GM12878 (cell line): ENCODE data around the gene LPAR3. TPM values are rescaled to one million over a fixed set of nuclear protein-coding genes. Genes with fewer than 3 reads are reported as not detected.
A peak's percentile ranks its signal among the peaks of the same experiment; 100 is the strongest.

Experiments
- ATAC-seq: fragments of 200-7000 bp; cut with Tn5 transposase; 3 replicates; pipeline ENCODE4 v1.9.1; 2020; ENCODE audit warnings: mild to moderate bottlenecking, moderate library complexity
- BruUV-seq: library from RNA; stranded (reverse); fragments of 400-500 nt; replicated peaks from 2 replicates; lab custom pipeline; 2021; lab: Mats Ljungman, UMichigan
- CTCF ChIA-PET: fragments of 300-600 bp; sonication (Branson Sonifier 250); formaldehyde crosslinking; extraction: SDS; loops from one replicate; lab custom pipeline; 2021; ENCODE audit warnings: inconsistent platforms; lab: Yijun Ruan, JAX
- POLR2A ChIA-PET: fragments of 350-600 bp; formaldehyde crosslinking; extraction: SDS; loops from one replicate; lab custom pipeline; 2021; ENCODE audit warnings: inconsistent platforms; lab: Charles Lee
- RAD21 ChIA-PET: fragments of 300-600 bp; sonication (Branson Sonifier 250); formaldehyde crosslinking; loops from one replicate; lab custom pipeline; 2023; ENCODE audit warnings: antibody characterized with exemption; ENCODE audit not compliant: unreplicated experiment; lab: Charles Lee
- SMC1A ChIA-PET: fragments of 300-600 bp; sonication (Branson Sonifier 250); formaldehyde crosslinking; loops from one replicate; lab custom pipeline; 2023; ENCODE audit not compliant: unreplicated experiment, uncharacterized antibody; lab: Charles Lee
- DNase-seq: peaks from one replicate; pipeline ENCODE4 v3.0.0-alpha.2; 2011; ENCODE audit warnings: low read depth, low spot score
- FAIRE-seq: peaks from 3 replicates; lab custom pipeline; 2011; peaks lifted over from hg19 to GRCh38; lab: Jason Lieb, UNC
- H2AFZ ChIP-seq: 2 replicates; pipeline ENCODE4 v1.6.0; 2011; ENCODE audit warnings: low read depth, low read length, control low read depth; ENCODE audit not compliant: control insufficient read depth
- H3K27ac ChIP-seq: 2 replicates; pipeline ENCODE4 v1.5.1; 2011; ENCODE audit warnings: control low read depth; ENCODE audit not compliant: control insufficient read depth, insufficient read depth
- H3K27me3 ChIP-seq, 2 experiments: replicated peaks in 1 of 2; 2 replicates each; pipeline versions ENCODE4 v1.6.0 to v1.6.1; 2011; ENCODE audit warnings: low read length in 1 of 2; ENCODE audit not compliant: control insufficient read depth in 2 of 2, insufficient read depth in 2 of 2
- H3K36me3 ChIP-seq, 2 experiments: 2 replicates each; pipeline ENCODE4 v1.5.1; 2011; ENCODE audit warnings: low read length in 1 of 2; ENCODE audit not compliant: control insufficient read depth in 2 of 2, insufficient read depth in 2 of 2
- H3K4me1 ChIP-seq: 2 replicates; pipeline ENCODE4 v1.6.1; 2011; ENCODE audit warnings: mild to moderate bottlenecking, low read length, moderate library complexity, mixed read lengths; ENCODE audit not compliant: control insufficient read depth, insufficient read depth
- H3K4me2 ChIP-seq: 2 replicates; pipeline ENCODE4 v1.6.0; 2011; ENCODE audit warnings: control low read depth; ENCODE audit not compliant: control insufficient read depth, insufficient read depth
- H3K4me3 ChIP-seq: fragments of 200-600 bp; sonication (generic); 2 replicates; pipeline ENCODE4 v1.5.1; 2016
- H3K79me2 ChIP-seq: 2 replicates; pipeline ENCODE4 v1.6.0; 2011; ENCODE audit warnings: low read length; ENCODE audit not compliant: control insufficient read depth, insufficient read depth
- H3K9ac ChIP-seq: 2 replicates; pipeline ENCODE4 v1.8.0; 2011; ENCODE audit warnings: low read length, control low read depth, mixed read lengths; ENCODE audit not compliant: control insufficient read depth, insufficient read depth
- H3K9me3 ChIP-seq: replicated peaks from 3 replicates; pipeline ENCODE4 v1.5.1; 2011; ENCODE audit warnings: mild to moderate bottlenecking, low read length; ENCODE audit not compliant: control insufficient read depth, insufficient read depth
- H4K20me1 ChIP-seq: 2 replicates; pipeline ENCODE4 v1.6.0; 2011; ENCODE audit not compliant: control insufficient read depth, insufficient read depth
- CBX3 ChIP-seq: fragments of 200-600 bp; sonication (generic); IDR thresholded peaks from 2 replicates; pipeline ENCODE4 v1.6.1; 2016; ENCODE audit warnings: low read depth, borderline replicate concordance
- CHD2 ChIP-seq: IDR thresholded peaks from 2 replicates; pipeline ENCODE4 v1.6.1; 2011; ENCODE audit warnings: low read depth, low read length, improper control_type of control experiment, borderline replicate concordance
- CUX1 ChIP-seq: IDR thresholded peaks from 2 replicates; pipeline ENCODE4 v1.6.1; 2012; ENCODE audit warnings: improper control_type of control experiment, low read depth, low read length; ENCODE audit not compliant: insufficient replicate concordance
- DPF2 ChIP-seq: fragments of 450-650 bp; IDR thresholded peaks from 2 replicates; pipeline ENCODE4 v1.6.1; 2017; ENCODE audit warnings: mild to moderate bottlenecking
- EZH2 ChIP-seq: IDR thresholded peaks from 2 replicates; pipeline ENCODE4 v1.6.1; 2012; ENCODE audit warnings: low read depth, mild to moderate bottlenecking, control low read depth, inconsistent platforms, low read length, borderline replicate concordance; ENCODE audit not compliant: control insufficient read depth
- LARP7 ChIP-seq: fragments of 450-650 bp; IDR thresholded peaks from 2 replicates; pipeline ENCODE4 v1.6.1; 2017; ENCODE audit warnings: mild to moderate bottlenecking
- MEF2B ChIP-seq: fragments of 450-650 bp; IDR thresholded peaks from 2 replicates; pipeline ENCODE4 v1.6.1; 2018; ENCODE audit warnings: mild to moderate bottlenecking, moderate library complexity; ENCODE audit not compliant: partially characterized antibody, poor library complexity, severe bottlenecking
- MLLT1 ChIP-seq: fragments of 450-650 bp; IDR thresholded peaks from 2 replicates; pipeline ENCODE4 v1.6.1; 2016; ENCODE audit warnings: mild to moderate bottlenecking
- POU2F2 ChIP-seq: IDR thresholded peaks from 3 replicates; pipeline ENCODE4 v1.6.1; 2011; ENCODE audit warnings: low read depth, mild to moderate bottlenecking, low read length, borderline replicate concordance
- SIX5 ChIP-seq: IDR thresholded peaks from 2 replicates; pipeline ENCODE4 v1.6.1; 2011; ENCODE audit warnings: mild to moderate bottlenecking, low read depth, low read length, moderate library complexity; ENCODE audit not compliant: severe bottlenecking
- SREBF1 ChIP-seq: IDR thresholded peaks from 2 replicates; pipeline ENCODE4 v1.6.1; 2012; ENCODE audit warnings: mild to moderate bottlenecking, low read length
- STAT3 ChIP-seq: IDR thresholded peaks from 2 replicates; pipeline ENCODE4 v1.6.1; 2011; ENCODE audit warnings: low read depth, low read length, improper control_type of control experiment
- ZBTB4 ChIP-seq: fragments of 450-650 bp; formaldehyde crosslinking; IDR thresholded peaks from 2 replicates; pipeline ENCODE4 v1.4.0; 2022; ENCODE audit warnings: mild to moderate bottlenecking, moderate library complexity
- WGBS: methylation state at CpG from one replicate; pipeline ENCODE4 v1.1.6; 2016; ENCODE audit warnings: low lambda C conversion rate; ENCODE audit not compliant: insufficient replicate concordance, insufficient coverage; ENCODE audit errors: missing lambda C conversion rate; 5-methylcytosine and 5-hydroxymethylcytosine counted together
- in situ Hi-C: fragments of 300-500 bp; cut with MboI; formaldehyde crosslinking; loops from 9 replicates; pipeline ENCODE4 v1.14.3; 2018; ENCODE audit warnings: mixed read lengths
- intact Hi-C: fragments of 100-400 bp; cut with micrococcal nuclease; formaldehyde crosslinking; loops from one replicate; pipeline ENCODE4 v1.14.2; 2022; ENCODE audit not compliant: unreplicated experiment
- polyA plus RNA-seq, 11 experiments: library from polyadenylated mRNA; depleted of rRNA in 4 of 11; unstranded in 6 of 11; stranded (reverse) in 5 of 11; fragments of >200 nt; fragmentation: Nextera tagmentation in 4 of 11; fragmentation: Illumina TruSeq in 1 of 11; extraction: Ambion mirVana in 4 of 11; extraction: Trizol in 1 of 11; gene quantifications; 1 replicate in 1 of 11; 2 replicates in 10 of 11; pipeline versions ENCODE4 v1.2.1 to v1.2.3, GENCODE V29; 2011 to 2016; ENCODE audit warnings: inconsistent platforms in 2 of 11, missing spikeins in 2 of 11, low read depth in 1 of 11
- total RNA-seq, 4 experiments: library from RNA; depleted of rRNA in 3 of 4; stranded (reverse); fragments of >200 nt in 3 of 4; fragmentation: Illumina TruSeq in 1 of 4; extraction: Trizol in 1 of 4; gene quantifications; 2 replicates each; pipeline versions ENCODE4 v1.2.1 to v1.2.3, GENCODE V29; 2013 to 2021

The LPAR3 gene
- total and polyA plus RNA-seq, 10 of the 15 experiments (the other 5 are each of a cell fraction or from before 2014, with no cell fraction given) = 0.03 to 0.31 (median 0.09) TPM; not detected in 3

- no peak overlapping the region for H3K27ac ChIP-seq
Observed at GRCh38 chr1:84771895-84772294, 121.1 kb downstream of the LPAR3 start.

More at GRCh38 chr1:84771895-84772294, 121.1 kb downstream of the LPAR3 start:
- Histone ChIP-seq H3K79me2 (no peaks in the 10 kb centered on the region), H3K9ac (no peak overlapping the region), H2AFZ (no peak overlapping the region), H3K4me3 (no peak overlapping the region), H3K27me3 (no peaks in the 10 kb centered on the region), H3K4me2 (no peak overlapping the region), H4K20me1 (no peaks in the 10 kb centered on the region), H3K4me1 (no peaks in the 10 kb centered on the region), H3K9me3 (no peaks in the 10 kb centered on the region), H3K36me3 (no peaks in the 10 kb centered on the region)
- in situ Hi-C loops (loop anchor here (25.0 kb wide), 2 partner anchors 635 to 860 kb away; partner anchors contain the start of gene PRKACB), intact Hi-C loops (loop anchor here (5.0 kb wide), 2 partner anchors 335 to 865 kb away; no protein-coding TSS in a partner anchor)
- CTCF ChIA-PET = interaction anchor here (0.6 to 6.2 kb wide), 32 partner anchors 9 to 791 kb away, joined by 3 to 41 read pairs (median 3); partner anchors contain the start of gene PRKACB
- ATAC-seq (peak; percentile 62), FAIRE-seq (no peak), DNase-seq (no peak)
- POLR2A ChIA-PET = no interaction called here
- BruUV-seq = no TSS peak
- TF ChIP-seq LARP7 (no peak), STAT3 (no peak), EZH2 (no peak), CUX1 (no peak), ZBTB4 (CRISPR knock-in tag) (no peak), CBX3 (no peak), DPF2 (no peak), POU2F2 (no peak), MEF2B (no peak), CHD2 (no peak), SIX5 (no peak), SREBF1 (no peak), MLLT1 (no peak)
- 54% methylated on average over 2 of the region's 2 CpGs for WGBS
- RAD21 ChIA-PET = interaction anchor here (0.6 to 2.4 kb wide), 11 partner anchors 10 to 866 kb away, joined by 3 to 12 read pairs (median 4); no protein-coding TSS in a partner anchor
- SMC1A ChIA-PET = interaction anchor here (0.7 to 2.4 kb wide), 17 partner anchors 9 to 337 kb away, joined by 3 to 10 read pairs (median 3); no protein-coding TSS in a partner anchor
